NOMO-1 (cell line): Measurements from ENCODE around the gene MMP17.
"Not testable (repeated sequence)": the region's sequence is repeated elsewhere in the genome, so short reads cannot be mapped to it uniquely, and the experiment has no call there.

Source experiments
- DNase-seq, 2 experiments: peaks; one replicate each; lab custom pipeline; 2025; ENCODE audit not compliant: unreplicated experiment in 2 of 2; lab: John Stamatoyannopoulos, UW

MMP17 gene

GRCh38 chr12:131862994-131863710 lies 35.0 kb downstream of the MMP17 start:
- DNase-seq: no peak

DNA sequence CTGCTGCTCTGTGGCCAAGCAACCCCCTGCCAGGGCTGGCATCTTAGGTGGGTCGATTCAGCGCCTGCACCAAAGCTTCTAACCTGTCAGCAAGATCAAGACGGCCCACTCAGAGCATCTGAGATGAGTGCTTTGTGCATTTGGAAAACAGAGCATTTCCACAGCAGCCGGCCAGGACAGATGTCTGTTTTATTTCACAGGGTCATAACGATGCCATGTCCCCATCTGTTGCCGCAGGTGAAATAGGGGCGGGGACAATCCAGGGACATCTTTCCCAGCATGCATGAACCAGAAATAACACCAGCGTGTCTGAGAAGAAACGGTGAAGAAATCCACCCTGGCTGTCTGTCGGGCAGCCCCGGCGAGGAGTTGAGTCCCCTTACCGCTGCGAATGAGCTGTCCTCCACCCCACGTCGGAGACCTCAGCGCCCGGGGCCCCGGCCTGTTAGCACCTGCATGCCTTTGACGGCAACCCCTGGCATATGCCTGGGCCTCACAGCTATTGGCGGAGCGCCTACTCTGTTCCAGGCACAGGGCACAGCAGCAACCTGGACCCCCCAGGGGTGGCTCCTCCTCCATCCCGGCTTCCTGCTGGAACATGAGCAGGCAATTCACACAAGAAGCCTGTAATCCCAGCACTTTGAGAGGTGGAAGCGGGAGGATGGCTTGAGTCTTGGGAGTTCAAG lies 35.7 kb downstream of the MMP17 start:
- DNase-seq: no peak

DNA sequence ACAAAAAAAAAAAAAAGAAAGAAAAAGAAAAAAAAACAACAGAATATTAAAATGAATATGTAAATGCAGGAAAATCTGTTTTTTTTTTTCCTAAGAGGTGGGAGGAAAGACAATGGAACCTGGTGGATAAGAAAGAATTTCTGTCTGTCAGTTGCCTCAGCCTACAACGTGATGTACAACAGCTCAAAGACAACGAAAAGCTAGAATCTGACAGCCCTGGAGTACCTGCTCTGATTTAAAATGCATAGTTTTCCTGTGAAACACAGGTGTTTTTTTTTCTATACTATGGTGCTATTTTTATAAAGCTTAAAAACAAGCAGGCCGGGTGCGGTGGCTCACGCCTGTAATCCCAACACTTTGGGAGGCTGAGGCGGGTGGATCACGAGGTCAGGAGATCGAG lies 36.3 kb downstream of the MMP17 start:
- DNase-seq: no peak

GRCh38 chr12:131865180-131865875 lies 37.1 kb downstream of the MMP17 start:
- DNase-seq: no peak

DNA sequence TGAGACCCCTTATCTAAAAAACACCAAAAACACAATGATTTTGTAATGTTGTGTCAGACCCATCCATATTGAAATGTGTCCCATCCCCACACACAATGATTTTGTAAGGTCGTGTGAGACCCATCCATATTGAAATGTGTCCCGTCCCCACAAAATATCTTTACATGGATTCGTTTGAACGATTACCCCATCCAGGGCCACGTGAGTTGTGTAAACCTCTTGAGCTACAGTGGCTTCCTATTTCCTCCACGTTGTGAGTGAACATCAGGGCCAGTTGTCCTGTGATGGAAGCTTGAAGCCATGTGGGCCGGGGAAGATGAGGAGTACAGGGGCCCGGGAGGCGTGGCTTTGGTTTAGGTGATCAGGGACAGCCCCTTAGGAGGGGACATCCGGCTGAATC lies 39.3 kb downstream of the MMP17 start:
- no peak for DNase-seq

- no peak for DNase-seq
These were observed 39.9 kb downstream of the MMP17 start for GRCh38 chr12:131867891-131868675.

GRCh38 chr12:131869871-131870418 lies 41.8 kb downstream of the MMP17 start:
- no peak for DNase-seq

DNA sequence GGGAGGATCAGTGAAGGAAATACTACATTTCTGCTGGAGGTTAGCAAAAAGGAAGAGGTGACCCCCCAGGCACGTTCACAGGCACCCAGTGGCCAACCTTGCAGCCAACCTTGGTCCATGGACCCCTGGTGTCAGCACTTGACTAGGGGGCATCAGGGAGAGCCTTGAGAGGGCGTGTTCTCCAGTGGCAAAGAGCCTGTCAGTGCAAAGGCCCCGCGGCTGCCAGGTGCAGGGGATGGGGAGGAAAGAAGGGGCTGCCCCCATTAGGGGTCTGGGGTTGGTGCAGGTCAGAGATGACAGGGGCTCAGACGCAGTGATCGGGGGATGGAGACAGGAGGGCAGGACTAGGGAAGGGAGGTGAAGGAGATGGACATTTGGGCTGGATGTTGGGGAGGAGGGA lies 43.5 kb downstream of the MMP17 start:
- no peak for DNase-seq

GRCh38 chr12:131872154-131873051 lies 44.2 kb downstream of the MMP17 start:
- peak in 1 of 2 experiments; percentile 63 for DNase-seq

DNA sequence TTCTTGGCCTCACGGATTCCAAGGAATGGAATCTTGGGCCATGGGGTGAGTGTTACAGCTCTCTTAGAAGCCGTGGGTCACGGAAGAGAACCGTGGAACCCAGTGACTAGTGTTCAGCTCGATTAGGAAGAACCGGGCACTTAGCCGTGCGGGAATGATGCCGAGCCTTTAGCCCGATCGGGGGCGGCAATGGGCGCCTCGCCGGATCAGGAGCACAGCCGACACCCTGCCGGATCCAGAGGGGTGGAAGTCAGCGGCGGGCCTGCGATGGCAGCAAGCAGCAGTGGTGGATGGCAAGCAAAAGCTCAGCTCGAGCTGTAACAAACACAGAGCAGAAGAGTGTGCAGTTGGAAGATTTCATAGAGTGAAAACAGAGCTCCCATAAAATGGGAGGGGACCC lies 45.1 kb downstream of the MMP17 start:
- DNase-seq: no peak

DNA sequence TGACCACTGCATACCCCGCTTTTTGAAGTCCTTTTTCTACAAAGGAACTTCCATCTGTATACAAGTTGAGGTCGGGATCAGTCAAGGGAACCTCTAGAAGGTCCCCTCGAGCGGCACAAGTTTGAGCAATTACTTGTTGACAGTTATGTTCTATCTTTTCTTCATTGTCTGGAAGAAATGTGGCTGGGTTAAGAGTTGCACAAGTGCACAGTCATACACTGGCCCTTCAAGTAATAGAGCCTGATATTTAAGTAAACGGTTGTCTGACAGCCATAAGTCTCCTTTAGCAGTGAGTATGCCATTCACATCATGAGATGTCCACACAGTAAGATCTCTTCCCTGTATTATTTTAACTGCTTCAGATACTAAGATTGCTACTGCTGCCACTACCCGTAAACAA lies 46.8 kb downstream of the MMP17 start:
- not testable (repeated sequence) for DNase-seq

DNA sequence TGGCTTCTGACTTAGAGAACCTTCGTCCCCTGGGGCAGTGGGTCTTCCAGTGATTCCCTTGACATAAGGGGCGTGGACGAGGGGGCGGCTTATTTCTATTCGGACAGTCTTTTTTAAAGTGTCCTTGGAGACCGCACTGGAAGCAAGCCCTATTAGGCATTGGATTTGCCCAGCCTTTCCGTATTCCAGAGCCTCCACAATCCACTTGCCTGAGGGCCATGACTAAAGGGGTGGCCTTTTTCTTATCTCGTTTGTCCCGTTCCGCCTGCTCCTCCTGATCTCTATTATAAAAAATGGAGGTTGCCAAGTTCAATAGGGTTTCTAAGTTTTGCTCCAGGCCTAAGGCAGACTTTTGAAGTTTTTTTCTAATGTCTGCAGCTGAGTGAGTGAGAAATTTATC lies 49.0 kb downstream of the MMP17 start:
- DNase-seq: not testable (repeated sequence)

DNA sequence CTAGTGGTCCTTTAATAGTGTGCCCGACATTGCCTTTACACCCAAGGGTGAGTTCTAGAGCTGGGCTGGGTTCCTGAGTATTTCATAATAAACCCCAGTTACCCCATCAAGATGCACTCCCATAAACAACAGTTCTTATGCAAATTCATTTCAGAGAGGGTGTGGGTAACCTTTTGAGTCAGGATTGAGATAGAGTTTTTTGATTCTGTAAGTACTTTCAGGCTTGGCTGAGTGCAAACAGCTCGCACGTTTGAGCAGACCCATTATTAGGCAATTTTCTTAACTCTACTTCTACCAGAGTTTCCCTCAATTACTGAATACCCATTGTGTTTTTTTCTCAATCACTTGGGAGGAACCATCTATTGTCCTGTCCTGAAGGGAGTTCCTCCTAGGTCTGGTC lies 50.2 kb downstream of the MMP17 start:
- not testable (repeated sequence) for DNase-seq

DNA sequence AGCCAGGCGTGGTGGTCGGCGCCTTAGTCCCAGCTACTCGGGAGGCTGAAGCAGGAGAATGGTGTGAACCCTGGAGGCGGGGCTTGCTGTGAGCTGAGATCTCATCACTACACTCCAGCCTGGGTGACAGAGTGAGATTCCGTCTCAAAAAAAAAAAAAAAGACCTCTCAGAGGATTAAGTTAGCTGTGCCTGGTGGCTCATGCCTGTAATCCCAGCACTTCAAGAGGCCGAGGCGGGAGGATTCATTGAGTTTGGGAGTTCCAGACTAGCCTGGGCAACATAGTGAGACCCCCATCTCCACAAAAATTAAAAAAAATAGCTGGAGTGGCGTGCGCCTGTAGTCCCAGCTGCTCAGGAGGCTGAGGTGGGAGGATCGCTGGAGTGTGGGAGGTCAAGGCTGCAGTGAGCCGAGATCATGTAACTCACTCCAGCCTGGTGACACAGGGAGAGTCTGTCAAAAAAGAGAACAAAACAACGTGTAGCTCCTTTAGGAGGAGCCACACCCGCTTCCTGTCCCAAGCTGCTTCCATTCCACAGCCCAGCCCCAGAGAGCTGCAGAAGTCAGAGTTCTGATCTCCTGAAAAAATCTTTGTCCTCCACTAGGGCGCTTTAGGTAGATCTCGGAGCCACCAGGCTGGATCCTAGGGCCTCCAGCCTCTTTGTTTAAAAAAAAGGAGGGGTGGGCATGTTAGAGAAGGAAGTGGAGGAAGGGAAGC lies 54.8 kb downstream of the MMP17 start:
- peak in 1 of 2 experiments; percentile 28 for DNase-seq

DNA sequence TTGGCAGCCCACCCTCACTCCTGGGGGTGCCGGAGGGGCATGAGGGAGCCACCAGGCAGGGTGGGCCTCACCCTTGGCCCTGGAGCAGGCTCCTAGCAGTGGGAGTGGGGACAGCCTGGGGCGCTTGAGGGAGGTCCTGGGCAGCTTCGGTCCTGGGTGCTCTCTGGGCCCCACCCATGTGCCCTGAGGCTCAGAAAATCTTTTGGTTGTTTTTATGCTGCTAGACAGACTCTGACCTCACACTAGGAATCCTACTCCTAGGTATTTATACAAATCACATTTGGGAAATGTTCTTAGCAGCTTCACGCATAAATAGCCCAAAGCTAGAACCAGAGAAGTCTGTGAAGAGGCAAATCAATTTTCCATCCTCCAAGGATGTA lies 55.3 kb downstream of the MMP17 start:
- no peak for DNase-seq

DNA sequence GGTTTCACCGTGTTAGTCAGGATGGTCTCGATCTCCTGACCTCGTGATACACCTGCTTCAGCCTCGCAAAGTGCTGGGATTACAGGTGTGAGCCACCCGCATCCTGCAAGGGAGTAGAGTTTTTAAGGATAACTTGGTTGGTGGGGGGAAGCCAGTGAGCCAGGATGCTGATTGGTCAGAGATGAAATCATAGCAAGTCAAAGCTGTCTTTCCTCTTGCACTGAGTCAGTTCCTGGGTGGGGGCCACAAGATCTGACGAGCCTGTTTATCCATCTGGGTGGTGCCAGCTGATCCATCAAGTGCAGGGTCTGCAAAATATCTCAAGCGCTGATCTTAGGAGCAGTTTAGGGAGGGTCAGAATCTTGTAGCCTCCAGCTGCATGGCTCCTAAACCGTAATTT lies 56.9 kb downstream of the MMP17 start:
- DNase-seq: not testable (repeated sequence)

GRCh38 chr12:131885543-131886057 lies 57.4 kb downstream of the MMP17 start:
- DNase-seq: no peak

DNA sequence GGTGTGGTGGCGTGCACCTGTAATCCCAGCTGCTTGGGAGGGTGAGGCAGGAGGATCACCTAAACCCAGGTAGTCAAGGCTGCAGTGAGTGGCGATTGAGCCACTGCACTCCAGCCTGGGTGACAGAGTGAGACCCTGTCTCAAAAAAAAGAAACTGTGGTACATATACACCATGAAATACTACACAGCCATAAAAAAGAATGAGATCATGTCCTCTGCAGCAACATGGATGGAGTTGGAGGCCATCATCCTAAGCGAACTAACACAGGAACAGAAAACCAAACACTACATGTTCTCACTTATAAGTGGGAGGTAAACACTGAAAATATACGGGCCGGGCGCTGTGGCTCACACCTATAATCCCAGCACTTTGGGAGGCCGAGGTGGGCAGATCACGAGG lies 63.5 kb downstream of the MMP17 start:
- DNase-seq: not testable (repeated sequence)
